Glomerular visceral epithelial cell (primary cell): ENCODE results near the gene FBXW5.

Experiments
- DNase-seq: peaks from one replicate; pipeline ENCODE4 v3.0.0-alpha.2; 2016; ENCODE audit errors: extremely low spot score

Gene FBXW5, protein sequence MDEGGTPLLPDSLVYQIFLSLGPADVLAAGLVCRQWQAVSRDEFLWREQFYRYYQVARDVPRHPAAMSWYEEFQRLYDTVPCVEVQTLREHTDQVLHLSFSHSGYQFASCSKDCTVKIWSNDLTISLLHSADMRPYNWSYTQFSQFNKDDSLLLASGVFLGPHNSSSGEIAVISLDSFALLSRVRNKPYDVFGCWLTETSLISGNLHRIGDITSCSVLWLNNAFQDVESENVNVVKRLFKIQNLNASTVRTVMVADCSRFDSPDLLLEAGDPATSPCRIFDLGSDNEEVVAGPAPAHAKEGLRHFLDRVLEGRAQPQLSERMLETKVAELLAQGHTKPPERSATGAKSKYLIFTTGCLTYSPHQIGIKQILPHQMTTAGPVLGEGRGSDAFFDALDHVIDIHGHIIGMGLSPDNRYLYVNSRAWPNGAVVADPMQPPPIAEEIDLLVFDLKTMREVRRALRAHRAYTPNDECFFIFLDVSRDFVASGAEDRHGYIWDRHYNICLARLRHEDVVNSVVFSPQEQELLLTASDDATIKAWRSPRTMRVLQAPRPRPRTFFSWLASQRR

DNA sequence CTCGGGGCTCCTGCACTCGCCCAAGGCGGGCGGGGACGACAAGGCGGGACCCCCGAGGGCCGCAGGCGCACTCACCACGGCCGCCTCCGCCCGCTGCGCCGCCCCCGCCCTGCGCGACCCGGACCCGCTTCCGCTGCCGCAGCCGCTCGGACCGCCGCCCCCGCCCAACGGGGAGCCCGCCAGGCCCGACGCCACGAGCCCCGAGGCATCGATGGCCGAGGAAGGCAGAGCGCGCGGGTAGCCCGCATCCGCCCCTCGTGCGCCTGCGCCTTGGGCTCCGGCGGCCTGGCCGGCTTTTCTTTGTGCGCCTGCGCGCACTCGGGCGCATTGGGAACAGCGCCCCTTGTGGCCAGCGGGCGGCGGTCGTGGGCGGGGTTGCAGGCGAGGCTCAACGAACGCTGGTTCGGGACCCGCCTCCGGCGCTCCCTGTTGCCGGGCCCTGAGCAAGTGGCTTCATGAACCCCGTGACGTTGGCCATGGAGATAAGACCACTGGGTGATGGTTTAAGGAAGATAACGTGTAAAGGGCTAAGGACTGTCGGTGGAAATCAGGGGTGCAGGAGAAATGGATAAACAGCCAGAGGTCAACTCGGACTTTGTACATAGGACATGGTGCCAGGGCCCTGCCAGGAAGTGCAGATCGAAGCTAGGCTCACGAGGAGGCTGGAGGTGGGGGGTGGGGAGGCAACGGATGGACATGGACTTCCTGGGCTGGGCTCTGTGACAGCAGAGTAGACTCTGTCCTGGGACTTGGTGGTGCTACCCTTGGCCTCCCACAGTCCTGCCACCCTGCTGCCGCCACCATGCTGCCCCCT, at the start of gene FBXW5, which contains the start of gene C8G:
Gene FBXW5 (minus strand): TSS at position 220 of the 814 bp plus-strand sequence. CDS start 655 bp downstream, outside the sequence.
Gene C8G (plus strand): TSS at position 725 of the 814 bp plus-strand sequence. CDS start 78 bp downstream, at position 803.
- DNase-seq: peak; percentile 96

DNA sequence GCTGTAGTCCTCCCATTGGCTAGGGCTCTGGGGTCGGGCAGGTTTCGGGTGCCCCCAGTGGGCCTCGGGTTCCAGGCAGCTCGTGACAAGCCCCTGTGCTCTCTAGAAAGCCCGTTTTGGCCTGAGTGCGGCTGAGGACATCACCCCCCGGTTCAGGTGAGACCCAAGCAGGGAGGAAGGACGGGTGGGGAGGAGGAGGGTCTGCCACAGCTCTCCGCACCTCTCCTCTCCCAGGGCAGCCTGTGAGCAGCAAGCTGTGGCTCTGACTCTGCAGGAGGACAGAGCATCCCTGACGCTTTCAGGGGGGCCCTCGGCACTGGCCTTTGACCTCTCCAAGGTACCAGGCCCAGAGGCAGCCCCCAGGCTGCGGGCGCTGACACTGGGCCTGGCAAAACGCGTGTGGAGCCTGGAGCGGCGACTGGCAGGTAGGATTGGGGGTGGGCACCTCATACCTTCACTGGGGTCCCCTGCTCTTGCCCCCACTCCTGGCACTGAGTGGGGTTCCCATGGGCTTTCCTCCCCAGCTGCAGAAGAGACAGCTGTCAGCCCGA, 48.4 kb upstream of the FBXW5 start:
- no peak for DNase-seq

DNA sequence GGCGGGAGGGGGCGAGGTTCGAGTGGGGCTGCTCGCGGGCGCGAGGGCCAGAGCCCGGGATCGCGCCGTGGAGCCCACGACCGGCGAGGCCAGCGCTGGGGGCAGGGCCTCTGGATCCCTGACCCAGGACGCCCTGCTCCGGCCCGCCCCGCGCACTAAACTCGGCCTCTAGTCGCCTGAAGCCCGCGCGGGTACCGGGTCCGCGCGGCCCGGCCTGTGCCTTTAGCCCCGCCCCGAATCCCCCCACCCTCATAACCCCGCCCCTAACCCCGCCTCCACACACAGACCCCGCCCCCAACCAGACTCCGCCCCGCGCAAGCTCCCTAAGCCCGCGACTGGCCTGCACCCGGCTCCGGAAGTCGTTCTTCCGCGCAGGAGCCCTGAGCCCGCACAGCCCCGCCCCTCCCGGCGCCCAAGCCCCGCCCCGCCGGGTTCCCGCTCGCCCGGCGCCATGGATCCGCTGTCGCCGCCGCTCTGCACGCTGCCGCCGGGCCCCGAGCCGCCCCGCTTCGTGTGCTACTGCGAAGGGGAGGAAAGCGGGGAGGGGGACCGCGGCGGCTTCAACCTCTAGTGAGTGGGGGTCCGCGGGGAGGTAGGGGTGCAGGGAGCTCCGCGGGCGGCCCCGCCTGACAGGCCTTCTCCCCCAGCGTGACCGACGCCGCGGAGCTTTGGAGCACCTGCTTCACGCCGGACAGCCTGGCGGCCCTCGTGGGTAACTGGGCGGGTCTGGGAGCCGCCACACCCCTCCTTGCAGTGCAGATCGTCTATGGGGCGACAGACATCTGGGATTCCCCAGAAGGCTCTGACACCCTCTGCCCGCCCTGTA, 47.7 kb upstream of the FBXW5 start, which contains the start of gene PAXX:
Gene PAXX (plus strand): TSS at position 430 of the 826 bp plus-strand sequence. CDS start 22 bp downstream, at position 452.
- peak; percentile 94 for DNase-seq

DNA sequence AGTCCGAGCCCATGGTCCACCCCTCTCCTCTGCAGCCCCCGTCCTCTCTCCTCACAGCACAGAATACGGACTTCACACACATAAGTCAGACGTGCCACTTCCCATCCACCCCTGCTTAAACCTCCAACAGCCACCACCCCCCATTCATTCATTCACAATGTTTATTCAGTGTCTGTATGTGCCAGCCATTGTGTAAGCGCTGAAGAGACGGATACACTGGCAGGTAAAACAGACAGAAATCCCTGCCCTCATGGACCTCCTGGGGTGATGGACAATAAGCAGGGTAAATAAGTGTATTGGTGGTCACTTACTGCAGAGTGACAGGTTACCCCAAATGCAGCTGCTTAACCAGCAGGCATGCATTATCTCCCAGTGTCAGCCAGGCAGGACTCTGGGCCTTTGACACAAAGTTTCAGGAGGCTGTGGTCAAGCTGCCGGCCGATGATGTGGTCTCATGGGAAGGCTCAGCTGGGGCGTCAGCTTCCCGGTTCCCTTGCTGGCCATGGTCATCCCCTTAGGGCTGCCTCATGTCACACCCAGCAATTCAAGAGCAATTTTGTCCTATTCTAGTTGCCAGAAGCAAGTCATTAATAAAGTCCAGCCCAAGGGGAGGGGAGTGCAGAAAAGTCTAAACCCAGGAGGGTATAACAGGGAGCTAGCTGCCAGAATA, 45.8 kb upstream of the FBXW5 start:
- DNase-seq: no peak

DNA sequence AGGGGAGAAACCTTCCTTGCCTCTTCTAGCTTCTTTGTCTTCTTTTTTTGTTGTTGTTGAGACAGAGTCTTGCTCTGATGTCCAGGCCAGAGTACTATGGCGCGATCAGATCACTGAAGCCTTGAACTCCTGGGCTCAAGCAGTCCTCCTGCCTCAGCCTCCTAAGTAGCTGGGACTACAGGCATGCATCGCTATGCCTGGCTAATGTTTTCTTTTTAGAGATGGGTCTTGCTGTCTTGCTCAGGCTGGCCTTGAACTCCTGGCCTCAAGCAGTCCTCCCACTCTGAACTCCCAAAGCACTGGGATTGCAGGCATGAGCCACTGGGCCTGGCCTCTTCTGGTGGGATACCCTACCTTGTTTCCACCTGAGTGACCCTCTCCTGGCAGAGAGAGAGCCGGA, 44.3 kb upstream of the FBXW5 start:
- DNase-seq: no peak

DNA sequence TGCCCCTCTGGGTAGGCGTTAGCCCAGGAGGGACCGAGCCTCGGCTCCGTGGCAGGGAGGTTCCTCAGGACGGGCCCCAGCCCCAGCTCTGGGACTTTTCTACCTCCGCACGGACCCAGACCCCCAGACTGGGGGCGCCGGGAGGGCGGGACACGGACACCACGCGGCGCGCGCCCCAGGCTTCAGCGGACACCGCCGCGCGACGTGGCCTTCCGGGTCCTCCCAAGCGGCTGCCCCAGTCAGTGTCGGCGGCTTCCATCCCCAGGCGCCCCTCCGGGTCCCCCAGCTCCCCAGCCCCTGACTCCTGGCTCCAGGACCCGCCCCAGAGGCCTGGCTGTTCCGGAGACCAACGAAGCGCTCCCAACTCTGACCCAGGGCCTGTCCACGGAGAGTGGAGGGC, 41.3 kb upstream of the FBXW5 start:
- no peak for DNase-seq

DNA sequence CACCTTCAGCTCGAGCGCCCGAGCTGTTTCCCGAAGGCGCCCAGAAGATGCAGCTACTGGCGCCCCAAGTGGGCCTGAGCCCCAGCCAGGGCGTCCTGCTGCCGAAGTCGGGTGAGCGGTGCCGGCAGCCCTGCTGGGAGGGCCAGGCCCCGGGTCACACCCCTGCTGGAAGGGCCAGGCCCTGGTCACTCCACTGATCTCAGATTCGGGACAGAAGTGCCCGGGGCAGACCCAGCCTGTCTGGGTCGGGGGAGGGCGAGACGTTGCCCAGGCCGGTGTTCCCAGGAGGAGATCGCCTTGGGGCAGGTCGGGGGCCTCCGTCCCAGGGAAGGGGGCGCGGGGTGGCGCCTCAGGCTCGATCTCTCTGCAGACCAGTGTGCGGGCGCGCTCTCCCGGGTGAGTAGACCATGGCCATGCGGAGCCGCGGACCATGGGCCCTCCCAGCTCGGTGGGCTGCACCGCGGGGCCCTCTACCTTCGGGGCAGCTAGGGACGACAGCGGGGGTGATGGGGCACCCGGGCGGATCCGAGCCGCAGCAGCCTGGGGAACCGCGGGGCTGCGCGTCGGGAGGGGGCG, 40.6 kb upstream of the FBXW5 start:
- no peak for DNase-seq

DNA sequence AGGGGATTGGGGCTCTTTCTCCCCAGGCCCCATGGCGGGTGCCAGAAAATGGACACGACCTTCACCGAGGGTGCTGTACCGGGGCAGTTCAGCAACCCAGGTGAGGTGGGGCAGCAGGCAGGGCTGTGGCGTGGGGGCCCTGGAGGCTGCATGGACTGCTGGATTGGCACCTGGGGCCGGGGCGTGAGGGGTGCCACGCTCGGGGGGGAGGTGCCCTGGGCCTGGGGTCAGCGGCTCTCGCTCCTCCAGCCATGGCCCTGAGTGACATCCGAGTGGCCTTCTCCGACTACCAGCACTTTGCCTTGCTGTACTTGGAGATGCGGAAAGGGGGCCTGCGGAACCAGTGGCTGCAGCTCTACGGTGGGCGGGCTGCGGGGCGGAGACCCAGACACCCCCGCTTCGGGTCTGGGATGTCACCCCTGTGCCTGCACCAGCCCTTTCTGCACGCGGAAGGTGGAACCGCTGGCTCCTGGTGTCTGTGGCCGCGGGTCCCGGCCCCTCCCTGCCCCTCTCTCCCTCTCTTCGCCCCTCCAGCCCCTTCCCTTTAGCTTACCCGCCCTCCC, 40.0 kb upstream of the FBXW5 start:
- DNase-seq: no peak

DNA sequence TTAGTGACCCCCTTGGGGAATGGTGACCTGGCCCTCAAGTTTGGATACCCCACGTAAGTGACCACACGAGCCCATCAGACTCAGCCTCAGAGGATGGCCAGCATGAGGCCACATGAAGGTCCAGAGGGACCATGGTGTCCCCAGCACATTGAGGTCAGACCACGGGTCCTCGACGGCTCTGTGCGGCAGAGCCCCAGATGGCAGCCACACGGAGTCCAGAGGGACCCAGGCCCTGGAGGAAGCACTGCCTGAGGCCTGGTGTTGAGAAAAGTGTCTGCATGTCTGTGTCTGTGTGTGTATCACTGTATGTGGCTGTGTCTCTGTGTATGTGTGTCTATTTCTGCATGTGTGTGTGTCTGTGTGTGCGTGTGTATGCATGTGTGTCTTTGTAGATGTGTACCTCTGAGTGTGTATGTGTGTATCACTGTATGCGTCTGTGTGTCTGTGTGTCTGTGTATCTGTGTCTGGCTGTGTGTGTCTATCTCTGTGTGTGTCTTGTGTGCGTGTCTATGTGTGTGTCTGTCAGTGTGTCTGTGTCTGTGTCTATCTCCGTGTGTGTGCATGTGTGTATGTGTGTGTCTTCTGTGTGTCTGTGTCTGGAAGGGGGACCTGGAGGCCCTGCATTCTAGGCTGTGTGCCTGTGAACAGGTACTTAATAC, 39.2 kb upstream of the FBXW5 start:
- DNase-seq: no peak

DNA sequence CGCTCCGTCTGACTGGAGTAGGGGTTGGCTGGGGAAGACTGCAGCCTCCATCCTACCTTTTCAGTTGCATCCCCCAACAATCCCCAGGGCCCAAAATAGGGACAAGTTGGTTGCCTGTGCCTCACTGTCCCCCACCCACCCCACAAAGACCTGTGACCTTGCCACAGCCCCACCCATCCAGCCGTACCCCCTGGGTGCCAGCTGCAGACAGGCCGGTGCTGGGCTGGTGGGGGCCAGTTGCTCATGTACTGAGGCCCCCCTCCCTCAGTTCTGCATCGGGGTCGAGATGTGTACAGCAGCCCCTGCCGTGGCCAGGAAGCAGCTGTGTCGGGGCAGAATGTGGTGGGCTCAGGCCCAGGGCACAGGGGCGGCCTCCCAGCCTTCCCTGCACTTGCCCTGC, 38.6 kb upstream of the FBXW5 start:
- DNase-seq: no peak

DNA sequence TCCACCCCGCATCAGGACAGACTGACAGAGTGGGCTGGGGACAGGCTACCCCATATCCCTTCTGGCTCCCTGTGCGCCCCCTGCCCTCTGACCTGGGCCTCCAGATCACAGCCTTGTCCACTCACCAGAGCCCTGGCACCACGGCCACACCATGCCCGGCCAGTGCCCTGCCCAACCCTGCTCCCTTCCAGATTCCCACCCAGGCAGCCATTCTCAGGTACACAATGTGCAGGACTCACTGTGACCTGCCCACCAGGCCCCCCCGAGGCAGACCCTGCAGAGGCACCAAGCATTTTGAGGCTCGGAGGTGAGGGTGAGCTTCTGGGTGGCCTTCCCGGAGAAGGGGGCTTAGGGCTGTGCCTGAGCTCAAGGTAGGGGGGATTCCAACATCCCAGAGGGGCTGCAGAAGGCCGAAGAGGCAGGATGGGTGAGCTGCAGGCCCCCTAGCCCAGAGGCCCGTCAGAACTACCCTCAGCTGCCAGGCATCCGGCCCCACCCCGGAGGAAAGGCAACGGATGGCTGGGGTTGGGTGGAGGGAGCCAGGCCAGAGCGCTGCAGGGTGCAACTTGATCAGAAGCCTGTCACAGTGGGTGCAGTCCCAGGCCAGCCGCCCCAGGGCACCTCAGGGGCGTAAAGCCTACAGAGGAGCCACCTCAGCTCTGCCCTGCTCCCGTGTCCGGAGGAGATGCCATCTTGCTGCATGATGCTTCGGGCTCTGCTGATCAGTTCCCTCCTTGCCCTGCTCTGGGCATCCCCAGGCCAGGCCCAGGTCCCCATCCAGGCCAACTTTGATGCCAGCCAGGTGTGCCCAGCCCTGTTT, 37.9 kb upstream of the FBXW5 start, which contains the start of gene LCNL1:
Gene LCNL1 (plus strand): TSS at position 762 of the 820 bp plus-strand sequence. CDS start 594 bp downstream, outside the sequence.
- DNase-seq: no peak

DNA sequence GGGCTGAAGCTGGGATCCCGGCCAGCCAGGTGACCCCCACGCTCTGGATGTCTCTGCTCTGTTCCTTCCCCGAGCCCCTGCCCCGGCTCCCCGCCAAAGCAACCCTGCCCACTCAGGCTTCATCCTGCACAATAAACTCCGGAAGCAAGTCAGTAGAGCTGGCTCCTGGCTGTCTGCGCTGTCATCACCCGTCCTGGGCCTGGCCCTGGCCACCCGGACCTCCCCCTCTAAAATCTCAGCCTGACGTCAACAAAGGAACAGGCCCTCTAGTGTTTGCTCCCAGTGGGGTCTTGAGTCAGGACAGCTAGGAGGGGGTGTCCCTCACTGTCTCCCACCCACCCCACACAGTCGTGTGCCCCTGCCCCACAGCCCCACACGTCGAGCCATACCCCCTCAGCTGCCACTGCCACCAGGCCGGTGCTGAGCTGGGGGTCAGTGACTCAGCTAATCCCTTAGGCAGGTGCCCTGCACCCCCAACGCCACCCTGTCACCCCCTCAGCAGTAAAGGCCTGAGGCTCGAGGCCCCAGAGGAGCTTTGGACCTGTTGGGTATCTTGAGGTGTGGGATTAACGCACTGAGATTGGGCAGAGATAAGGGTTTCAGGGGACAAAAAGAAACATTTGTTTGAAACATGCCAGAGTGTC, 37.2 kb upstream of the FBXW5 start:
- no peak for DNase-seq

DNA sequence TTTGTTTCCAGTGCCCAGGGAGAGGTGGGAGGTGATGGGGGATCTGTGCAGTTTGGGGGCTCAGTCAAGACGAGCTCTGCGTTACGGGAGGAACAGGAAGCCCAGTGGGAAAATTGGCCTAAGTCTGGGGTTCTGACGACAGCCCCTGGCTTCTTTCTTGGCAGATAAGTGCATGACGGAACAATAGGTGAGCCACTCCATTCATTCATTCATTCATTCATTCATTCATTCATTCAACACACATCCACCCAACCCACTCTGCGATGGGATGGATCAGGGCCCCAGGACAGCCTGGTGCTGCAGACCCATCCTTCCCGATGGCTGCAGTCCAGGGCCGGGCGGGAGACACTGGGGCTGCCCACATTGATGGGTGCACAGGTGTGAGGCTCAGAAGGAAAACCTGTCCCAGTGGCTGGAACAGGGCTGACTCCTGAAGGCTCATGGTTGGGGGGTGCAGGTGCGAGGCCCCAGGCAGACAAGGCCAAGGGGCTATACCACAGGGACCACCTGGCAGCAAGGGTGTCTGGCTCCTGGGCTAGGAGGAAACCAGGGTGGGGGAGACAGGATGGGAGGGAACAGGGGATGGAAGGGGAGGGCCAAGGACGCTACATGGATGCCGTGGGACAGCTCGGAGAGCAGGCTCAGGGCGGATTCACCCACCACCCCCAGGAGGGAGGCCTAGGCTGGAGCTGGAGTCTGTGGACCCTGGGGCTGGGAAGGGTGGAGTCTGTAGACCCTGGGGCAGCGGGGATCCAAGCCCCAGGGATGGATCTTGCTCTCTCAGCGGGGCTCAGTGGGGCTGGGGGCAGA, 36.3 kb upstream of the FBXW5 start:
- no peak for DNase-seq

DNA sequence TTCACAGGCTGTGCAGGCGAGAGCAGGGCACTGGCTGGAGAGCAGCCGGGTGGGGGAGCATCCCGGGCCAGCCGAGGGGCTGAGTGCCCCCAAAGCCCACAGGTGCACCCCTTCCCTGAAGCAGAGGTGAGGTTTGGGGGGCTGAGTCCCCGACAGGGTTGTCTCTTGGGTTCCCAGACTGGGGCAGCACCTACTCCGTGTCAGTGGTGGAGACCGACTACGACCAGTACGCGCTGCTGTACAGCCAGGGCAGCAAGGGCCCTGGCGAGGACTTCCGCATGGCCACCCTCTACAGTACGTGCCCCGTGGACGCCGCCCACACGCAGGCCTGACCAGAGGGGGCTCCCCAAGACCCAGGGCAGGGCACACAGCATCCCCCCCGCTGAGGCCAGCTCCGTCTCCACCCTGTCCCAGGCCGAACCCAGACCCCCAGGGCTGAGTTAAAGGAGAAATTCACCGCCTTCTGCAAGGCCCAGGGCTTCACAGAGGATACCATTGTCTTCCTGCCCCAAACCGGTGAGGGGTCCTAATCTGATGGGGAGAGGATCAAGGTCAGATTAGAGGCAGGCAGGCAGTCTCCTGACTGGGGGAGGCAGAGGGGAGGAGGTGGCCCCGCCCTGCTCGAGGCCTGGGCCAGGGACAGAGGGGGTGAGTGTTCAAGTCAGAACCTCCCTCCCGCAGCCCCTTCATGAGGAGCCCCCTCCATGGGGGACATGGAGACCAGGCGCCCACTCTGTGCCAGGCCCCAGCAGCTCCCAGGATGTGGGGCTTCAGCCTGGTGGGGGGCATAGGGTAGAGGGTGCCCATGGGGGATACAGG, 35.4 kb upstream of the FBXW5 start:
- no peak for DNase-seq

DNA sequence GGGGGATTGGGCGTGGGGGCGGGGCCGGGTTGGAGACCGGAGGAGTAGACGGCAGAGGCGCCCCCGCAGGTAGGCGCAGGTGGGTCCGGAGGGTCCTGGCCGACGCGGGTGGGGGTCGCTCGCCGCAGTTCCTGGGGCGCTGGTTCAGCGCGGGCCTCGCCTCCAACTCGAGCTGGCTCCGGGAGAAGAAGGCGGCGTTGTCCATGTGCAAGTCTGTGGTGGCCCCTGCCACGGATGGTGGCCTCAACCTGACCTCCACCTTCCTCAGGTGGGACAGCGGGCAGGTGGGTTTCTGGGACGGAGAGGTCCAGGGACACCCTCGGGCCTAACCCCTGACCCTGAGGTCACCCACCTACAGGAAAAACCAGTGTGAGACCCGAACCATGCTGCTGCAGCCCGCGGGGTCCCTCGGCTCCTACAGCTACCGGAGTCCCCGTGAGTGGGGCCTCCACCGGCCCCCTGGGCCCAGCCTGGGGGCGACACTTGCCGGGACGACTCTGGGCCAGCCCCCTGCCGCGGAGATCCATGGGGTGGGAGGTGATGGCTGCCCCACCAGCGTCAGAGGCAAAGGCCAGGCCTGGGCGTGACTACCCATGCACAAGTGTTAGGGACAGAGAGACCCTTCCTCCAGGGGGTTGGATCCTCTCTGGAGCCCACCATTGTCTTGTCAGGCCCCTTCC, 34.5 kb upstream of the FBXW5 start:
- no peak for DNase-seq
